ENCODE results near the gene MMP2.

The MMP2 gene

GRCh38 chr16:55478827-55479429, at the start of gene MMP2:
TSS of gene MMP2 (plus strand) at chr16:55479198. CDS start at chr16:55479480, 282 bp downstream.
- DNase-seq, result no peak

- no peak for DNase-seq
Observed at GRCh38 chr16:55433030-55433429, 46.0 kb upstream of the MMP2 start.

GRCh38 chr16:55433535-55433934, 45.5 kb upstream of the MMP2 start:
- DNase-seq, result no peak

- no peak for DNase-seq
Observed at GRCh38 chr16:55434000-55434399, 45.0 kb upstream of the MMP2 start.

- DNase-seq, result no peak
Observed at GRCh38 chr16:55435387-55435786, 43.6 kb upstream of the MMP2 start.

- no peak for DNase-seq
Observed at GRCh38 chr16:55436587-55436986, 42.4 kb upstream of the MMP2 start.

GRCh38 chr16:55437625-55438024, 41.4 kb upstream of the MMP2 start:
- DNase-seq, result peak; percentile 22

- DNase-seq, result no peak
Observed at GRCh38 chr16:55438281-55438680, 40.7 kb upstream of the MMP2 start.

- no peak for DNase-seq
Observed at GRCh38 chr16:55439101-55439690, 39.8 kb upstream of the MMP2 start.

- no peak for DNase-seq
Observed at GRCh38 chr16:55443434-55444346, 35.3 kb upstream of the MMP2 start.

GRCh38 chr16:55444754-55445485, 34.1 kb upstream of the MMP2 start:
- DNase-seq, result no peak

- DNase-seq, result no peak
Observed at GRCh38 chr16:55447231-55447630, 31.8 kb upstream of the MMP2 start.

- DNase-seq, result no peak
Observed at GRCh38 chr16:55452996-55453395, 26.0 kb upstream of the MMP2 start.

GRCh38 chr16:55453909-55454308, 25.1 kb upstream of the MMP2 start:
- DNase-seq, result no peak

- DNase-seq, result no peak
Observed at GRCh38 chr16:55454861-55455260, 24.1 kb upstream of the MMP2 start.

GRCh38 chr16:55462241-55462640, 16.8 kb upstream of the MMP2 start:
- no peak for DNase-seq

GRCh38 chr16:55464375-55464774, 14.6 kb upstream of the MMP2 start:
- no peak for DNase-seq

GRCh38 chr16:55465077-55465896, 13.7 kb upstream of the MMP2 start:
- DNase-seq, result peak; percentile 82

GRCh38 chr16:55466209-55466608, 12.8 kb upstream of the MMP2 start:
- no peak for DNase-seq

- no peak for DNase-seq
Observed at GRCh38 chr16:55467898-55468297, 11.1 kb upstream of the MMP2 start.

- no peak for DNase-seq
Observed at GRCh38 chr16:55468352-55468990, 10.5 kb upstream of the MMP2 start.

Data from KG1 (cell line).